HL-60/S4 treated with retinoic acid at 250 ng/mL for 4 days and 3 days (cell line): ENCODE measurements around the gene RFT1.
"Not testable (repeated sequence)": the region's sequence is repeated elsewhere in the genome, so short reads cannot be mapped to it uniquely, and the experiment has no call there.

ENCODE experiments used
- in situ Hi-C: fragments of 300-500 bp; cut with MboI; formaldehyde crosslinking; loops from 2 replicates; pipeline ENCODE4 v1.7.0; 2022; ENCODE audit warnings: low sequenced_read_pairs

RFT1 gene

DNA sequence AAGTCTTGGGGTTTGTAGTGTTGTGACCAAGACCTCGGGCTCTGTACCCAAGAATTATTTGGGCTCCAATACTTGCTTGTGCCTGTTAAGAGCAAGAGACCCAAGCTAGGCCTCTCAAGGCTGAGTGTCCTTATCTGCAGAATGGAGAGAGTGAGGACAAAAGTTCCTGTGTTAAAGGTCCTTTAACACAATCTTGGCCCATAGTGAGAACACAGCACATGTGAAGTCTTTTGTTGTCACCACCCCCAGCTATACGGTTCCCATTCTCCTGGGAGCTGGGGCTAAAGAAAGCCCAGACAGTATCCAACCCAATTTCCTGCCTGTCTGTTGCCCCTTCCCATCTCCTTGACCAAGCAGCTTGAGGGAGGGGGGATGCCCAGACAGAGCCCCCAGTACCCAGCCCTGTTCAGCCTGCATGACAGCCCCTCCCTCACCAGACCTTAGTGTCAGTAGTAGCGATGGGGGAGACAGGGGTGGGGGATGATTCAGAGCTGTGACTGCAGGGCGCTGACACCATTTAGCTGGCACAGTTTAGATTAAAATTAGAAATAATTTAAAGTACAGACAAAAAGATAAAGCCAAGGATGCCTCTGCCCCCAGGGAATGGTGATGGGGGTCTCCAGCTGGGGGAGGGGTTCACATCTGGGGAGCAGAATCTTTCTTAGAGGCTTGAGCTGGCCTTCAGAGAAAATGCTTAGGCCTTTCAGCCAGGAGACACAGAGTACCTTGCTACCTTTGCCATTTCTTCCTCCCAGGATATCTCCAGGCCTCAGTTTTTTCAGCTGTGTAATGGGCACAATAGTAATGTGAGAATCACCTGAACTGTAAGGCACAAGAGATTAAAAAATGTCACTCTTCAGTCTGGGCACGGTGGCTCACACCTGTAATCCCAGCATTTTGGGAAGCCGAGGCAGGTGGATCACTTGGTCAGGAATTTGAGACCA, 33.5 kb upstream of the RFT1 start:
- in situ Hi-C loops, result no loop called here

DNA sequence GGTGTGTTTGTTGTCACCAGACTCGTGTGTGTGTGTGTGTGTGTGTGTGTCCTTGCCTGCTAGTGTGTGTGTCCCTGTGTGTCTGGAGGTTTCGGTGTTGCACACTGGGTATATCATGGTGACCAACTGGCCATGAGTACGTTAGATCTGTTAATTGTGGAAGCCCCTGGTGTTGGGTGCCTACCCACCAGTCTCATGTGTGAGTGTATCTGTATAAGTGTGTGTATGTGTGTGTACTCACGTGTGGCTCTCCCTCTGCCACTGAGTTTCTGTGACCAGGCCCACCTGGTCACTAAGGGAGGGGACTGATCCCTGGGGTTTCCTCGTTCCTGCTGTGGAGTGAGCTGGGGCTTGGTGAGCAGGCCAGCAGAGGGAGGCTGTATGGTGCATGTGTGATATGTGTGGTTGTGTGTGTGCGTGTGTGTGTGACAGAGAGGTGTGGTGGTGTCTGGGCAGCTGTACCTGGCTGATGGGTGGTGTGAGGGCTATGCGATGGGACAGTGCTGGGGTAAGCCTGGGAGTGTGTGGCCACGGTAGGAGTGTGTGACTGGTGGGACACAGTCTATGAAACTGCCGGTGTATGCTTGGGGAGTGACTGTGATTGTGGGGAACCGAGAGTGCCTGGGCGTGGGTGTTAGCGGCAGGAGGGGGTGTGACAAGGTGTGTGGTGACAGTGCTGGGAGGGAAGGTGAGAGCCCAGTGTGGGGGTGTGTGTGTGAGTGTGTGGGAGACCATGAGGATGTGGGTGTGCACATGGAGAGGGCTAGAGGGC, 32.6 kb upstream of the RFT1 start:
- in situ Hi-C loops, result no loop called here

DNA sequence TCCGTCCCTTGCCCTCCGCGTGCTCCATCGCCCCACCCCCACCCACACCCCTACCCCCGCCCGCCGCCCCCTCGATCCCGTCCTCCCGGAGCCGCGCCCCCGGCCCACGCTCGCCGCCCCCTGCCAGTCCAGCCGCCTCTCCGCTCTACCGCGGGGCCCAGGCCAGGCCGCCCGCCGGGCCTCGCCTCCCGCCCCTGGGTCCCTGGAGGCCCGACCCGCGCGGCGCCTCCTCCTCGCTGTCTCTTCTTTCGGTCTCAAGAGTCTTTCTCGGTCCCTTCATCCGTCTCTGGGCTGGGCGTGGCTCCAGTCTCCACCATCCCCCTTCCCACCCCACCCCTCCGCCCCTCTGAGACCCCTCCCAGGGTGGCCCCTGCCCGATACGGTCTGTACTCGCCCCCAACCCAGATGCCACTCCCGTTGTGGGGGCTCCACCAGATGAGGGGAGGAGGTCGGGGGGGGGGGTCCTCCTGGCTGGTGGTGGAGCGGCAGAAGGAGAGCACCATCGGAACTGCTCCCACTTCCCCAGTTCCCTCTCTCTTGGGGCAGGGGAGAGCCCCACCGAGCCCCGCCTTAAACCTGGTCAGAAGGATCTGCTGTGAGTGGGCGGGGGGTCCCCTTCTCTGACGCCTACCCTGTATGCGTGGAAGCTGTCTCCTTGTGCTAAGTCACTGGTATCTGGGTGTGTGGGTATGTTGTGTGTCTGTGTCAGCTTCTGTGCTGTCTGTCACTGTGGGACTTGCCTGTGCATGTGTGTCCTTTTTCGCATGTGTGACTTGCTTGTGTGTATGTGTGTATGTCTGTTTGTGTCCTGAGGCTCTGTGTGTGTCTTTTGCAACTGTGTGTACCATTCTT, 31.8 kb upstream of the RFT1 start:
- in situ Hi-C loops, result no loop called here

DNA sequence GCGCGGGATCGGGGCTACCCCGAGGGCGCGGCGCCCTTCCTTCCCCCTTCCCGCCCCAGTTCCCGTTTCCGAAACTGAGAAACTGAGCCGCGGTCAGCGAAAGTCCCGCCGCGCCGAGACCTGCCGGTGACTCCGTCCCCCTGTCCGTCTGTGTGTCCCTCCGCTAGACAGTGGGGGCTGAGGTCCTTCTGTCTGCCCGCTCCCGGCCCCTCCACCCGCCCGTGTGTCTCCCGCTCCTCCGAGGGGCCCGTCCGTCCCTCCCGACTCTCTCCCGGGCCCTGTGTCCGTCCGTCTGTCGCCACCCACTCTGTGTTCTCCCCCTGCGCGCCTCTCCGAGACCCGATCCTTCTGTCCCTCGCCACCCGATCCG, 31.2 kb upstream of the RFT1 start:
- in situ Hi-C loops, result no loop called here

DNA sequence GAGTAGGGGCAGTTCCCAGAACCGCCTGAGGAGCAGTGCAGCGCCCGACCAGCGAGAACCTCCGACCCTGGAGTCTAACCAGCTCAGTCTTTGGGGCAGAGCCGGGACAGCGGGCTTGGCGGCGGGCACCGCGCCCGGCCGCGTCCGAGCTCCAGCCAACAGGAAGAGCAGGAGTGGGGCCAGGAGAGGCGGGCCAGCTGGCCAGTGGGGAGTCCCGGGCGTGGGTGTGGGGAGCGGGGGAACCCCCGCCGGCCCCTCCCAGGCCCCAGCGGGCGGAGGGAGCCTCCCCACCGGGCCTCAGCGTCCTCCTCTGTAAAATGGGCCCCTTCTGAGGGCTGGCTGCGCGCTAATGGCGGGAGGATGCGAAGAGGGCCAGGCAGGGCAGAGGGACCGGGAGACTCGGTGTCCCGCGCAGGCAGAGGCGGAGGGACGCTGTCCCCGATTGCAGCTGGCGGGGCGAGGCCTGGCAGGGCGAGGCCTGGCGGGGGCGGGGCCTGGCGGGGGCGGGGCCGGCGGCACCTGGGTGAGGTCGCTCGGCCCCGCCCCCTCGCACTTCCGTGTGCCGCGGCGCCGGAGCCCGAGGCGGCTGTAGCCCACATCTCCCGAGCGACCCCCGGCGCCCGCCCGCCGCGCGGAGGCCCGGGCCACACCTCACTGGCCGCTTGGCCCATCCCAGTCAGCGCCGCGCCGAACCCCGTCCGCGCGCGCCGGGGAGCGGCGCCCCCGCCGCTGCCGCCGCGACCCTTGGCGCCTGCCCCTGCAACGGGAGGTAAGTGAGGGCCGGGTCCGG, 30.6 kb upstream of the RFT1 start, which contains the start of gene PRKCD:
Gene PRKCD, plus strand, starts transcription at position 550 of the 790 bp plus-strand sequence. CDS start 17,214 bp downstream, outside the sequence.
- in situ Hi-C loops, result no loop called here

DNA sequence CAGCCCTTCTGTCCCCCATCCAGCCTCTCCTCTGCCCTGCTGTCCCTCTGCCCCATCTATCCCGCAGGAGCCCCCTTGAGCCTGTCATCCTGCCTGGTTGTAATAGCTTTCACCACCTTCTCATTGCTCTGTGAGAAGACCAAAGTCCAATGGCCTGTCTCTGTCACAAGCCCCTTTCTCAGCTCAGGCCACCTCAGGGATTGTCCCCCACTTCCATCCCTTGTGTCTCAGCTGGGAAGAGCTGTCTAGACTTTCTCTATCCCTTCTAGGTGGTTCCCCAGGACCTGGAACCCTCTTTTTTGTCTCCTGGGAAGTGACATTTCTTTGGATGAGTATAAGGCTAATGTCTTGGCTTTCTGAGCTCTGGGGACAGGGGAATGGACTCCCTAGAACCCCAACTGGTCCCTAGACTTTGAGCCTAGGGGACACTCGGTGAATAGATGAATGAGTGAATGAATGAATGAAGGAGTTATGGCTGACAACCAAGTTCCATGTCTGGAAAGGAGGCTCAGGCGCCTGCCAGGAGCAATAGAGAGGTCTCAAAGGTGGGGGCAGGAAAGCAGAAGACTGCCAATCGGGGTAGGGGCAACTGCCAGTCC, 29.9 kb upstream of the RFT1 start:
- in situ Hi-C loops, result no loop called here

DNA sequence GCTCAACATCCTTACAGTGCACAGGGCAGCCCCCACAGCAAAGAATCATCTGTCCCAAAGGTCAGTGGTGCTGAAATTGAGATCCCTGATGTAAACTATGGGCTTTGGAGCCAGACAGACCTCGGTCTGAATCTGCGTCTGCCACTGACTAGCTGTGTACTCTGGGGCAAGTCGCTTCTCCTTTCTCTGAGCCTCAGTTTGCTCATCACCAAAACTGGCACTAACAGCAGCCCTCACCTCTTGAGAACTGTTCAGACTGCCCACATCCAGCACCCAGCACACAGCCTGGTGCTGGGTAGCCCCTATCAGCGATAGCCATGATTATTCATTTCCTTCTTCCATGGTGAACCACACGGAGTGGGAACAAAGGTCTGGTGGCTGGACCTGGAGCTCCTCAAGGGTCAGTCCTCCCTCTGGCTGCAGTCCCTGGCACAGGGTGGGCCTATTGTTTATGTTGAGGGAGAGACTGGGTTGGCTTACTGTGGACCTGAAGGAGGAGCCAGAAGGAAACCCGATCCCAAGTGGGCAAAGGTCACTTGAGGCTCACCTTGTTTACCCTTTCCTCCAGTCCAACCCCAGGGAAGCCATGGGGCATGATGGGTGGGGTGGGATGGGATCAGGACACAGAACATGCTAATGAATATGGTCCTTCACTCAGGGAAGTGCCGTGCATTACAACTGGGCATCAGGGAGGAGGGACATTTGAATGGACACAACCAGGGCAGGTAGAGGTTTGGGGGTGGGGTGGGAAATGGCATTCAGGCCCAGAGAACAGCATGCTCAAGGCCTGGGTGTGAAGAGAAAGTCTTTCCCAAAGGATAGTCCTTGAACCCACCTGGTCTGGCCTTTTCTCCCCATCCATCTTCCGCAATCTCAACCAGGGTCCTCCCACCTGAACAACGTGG, 29.2 kb upstream of the RFT1 start:
- in situ Hi-C loops, result no loop called here

DNA sequence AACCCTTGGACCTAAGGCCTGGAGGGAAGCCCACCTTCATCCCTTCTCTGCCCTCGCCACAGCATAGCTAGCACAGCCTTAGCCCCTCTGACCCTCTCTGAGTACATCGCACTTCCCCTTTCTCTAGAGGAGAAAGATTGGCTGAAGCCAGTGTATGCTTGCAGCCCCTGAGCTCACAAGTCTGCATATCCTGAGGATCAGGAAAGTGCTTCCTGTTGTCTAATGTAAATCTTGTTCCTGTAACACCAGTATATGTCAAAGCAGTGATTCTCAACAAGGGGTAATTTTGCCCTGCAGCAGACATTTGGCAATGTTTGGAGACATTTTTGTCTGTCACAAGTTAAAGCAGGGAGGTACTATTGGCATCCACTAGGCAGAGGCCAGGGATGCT, 28.5 kb upstream of the RFT1 start:
- in situ Hi-C loops, result no loop called here

DNA sequence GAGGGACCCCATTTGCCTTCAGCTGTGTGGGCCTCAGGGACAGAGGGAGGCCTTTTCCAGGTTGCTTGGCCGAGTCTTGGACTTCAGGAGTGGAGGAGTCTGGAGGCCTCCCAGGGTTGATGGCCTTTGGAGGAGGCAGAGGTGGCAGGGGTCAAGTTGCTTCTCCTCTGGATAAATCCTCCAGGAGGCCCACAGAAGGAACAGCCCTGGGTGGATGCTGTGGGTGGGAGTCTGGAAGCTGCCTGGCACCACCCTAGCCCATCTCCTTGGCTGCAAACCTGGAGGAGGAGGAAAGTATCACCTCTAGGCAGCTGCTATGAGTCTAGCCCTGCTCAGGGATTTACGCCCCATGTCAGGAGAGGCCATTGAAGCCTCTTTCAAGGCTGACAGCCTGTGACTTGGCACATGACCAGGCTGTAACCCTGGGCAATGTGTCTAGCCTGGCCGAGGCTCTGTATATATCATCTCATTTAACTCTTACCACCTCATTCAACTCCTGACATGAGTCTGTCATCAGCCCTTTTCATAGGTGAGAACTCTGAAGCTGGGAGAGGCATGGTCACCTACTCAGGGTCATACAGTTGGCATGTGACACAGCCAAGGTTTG, 27.8 kb upstream of the RFT1 start:
- in situ Hi-C loops, result no loop called here

DNA sequence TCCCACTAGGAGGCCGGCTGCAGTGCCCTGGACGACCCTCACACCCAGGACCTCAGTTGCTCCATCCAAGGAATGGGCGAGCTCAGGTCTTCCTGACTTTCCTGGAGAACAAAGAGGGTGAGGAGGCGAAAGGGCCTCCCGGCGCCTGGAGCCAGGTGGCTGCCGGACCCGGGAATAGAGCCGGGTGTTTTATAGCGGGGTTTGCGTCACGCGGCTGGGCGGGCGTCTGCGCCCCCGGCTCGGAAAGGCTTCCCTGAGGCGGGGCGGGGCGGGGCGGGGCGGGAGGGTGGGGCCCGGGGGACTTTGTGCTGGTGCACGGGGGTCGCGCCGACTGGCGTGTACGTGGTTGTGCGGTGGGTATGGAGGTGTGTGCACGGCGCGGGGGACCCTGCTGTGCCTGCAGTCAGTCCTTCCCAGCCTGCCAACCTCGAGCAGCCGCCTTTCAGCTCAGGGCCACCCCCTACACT, 26.2 kb upstream of the RFT1 start:
- in situ Hi-C loops, result no loop called here

DNA sequence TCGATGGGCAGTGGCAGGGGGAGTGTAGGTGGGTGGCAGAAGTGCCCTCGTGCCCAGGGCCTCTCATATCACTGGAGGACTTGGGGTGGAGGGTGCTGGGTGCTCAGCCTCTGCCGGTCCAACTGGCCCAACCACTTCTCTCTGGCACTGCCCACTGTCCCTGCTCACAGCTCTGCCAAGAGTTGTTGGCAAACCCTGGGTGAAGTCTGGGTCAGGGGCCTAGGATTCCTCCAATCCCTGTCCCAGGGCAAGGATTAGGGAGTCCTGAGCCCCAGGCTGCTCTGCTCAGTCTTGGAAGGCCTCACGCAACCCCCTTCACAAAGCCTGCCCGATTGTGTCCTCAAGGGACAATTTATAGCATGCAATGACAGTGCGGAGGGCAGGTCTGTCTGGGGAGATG, 25.5 kb upstream of the RFT1 start:
- in situ Hi-C loops, result no loop called here

DNA sequence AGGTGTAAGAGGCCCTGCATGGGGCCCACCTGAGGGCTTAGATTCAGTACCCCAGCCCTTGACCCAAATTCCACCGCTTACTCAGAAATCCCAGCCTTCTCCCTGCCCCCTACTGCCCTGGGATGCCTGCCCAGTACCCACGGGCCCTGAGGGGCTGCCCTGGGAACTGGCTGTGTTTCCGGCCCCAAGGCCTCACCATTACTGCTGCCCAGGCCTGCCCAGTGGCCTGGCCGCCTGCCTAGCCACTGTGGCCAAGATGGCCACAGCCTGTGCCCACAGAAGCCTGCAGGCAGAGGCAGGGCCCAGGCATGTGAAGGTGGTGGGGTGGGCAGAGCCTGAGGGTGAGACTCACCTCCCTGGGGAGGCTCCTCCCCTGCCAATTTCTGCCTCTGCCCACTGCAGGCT, 24.6 kb upstream of the RFT1 start:
- in situ Hi-C loops, result no loop called here

DNA sequence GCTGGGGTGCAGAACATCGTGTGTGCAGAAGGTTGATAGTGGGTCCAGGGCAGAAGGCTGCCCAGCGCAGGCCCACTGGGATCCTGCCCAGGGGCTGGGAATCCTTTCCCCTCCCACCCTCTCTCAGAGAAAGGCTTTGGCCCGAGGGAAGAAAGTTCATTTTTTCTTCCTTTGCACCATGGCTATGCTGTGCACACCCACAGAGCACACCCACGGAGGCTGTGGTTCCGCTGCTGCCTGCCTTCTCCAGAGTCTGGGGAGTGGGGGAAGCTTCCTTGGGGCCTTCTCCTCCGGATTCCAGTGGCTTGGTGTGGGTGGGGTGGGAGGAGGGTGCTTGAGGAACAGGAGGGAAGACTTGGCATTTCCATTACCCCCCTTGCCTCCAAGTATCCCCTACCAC, 23.7 kb upstream of the RFT1 start:
- in situ Hi-C loops, result no loop called here

DNA sequence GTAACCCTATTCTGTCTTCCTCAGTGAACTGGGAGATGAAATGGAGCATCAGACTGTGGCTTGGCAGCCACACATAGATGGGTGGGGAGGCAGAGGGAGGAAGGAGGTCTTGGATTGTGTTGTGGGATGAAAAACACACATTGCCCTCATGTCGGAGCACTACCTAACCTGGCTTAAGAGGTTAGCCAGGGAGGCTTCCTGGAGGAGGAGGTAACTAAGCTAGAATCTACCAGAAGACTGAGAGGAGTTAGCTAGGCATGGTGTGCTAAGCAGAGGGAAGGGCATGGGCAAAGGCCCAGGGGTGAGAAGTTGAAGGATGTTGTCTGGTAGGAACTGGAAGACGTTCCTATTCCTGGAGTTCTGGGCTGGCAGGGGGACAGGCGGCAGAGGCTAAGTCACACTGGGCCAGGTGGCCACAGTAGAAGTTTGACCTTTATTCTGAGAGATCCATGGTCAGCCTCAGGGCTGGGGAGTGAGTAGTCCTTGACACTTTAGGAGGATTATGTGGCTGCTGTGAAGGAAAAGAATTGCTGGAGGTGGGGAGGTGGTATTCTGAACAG, 23.1 kb upstream of the RFT1 start:
- in situ Hi-C loops, result no loop called here

DNA sequence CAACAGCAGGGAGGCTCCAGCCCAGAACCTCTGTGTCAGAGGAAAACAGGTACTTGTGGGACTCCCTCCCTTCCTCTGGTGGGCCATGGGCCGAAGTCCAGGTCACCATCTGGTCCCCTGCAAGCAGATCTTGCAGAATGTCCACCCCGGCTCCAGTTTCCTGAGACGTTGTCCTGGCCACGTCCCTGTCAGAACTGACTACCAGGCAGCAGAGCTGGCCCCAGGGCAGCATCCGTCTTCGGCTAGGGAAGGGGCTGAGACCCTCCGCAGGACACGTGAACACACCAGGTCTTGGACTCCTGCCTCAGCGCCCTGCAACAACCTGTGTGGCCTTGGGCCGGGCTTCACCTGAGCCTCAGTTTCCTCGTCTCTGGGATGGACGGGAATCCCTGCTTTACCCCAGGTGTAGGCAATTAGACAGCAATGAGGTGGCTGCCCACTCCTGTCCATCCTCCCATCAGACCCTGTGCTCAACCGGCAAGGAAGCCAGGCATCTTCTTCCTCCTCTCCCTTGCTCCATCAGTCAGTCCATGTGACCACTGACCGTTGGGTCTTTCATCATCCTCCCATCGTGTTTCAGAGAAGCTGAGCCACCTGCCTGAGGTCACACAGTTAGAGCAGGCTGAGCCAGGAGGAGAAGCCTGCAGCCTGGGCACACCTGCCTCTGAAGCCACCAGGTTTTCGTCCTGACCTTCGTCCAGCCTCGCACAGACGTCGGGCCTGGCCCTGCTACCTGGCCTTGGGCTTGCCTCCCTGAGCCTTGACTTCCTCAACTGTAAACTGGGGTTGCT, 21.8 kb upstream of the RFT1 start:
- in situ Hi-C loops, result no loop called here

DNA sequence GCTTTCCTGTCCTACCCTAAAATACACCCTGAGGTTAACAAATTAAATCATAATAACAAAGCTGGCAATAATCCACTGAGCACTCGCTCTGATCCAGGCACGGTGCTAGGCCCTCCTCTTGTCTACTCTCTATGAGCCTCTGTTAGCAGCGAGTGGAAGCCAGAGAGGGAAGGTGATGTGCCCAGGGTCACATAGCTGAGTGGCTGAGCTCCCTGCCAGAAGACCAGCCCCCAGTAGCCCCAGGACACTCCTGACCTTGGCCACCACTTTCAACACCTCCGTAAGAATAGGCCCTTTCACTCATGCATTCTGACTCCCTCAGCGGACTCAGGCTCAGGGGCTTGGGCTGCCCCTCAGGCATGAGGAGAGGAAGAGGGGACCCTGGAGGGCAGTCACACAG, 21.2 kb upstream of the RFT1 start:
- in situ Hi-C loops, result no loop called here

DNA sequence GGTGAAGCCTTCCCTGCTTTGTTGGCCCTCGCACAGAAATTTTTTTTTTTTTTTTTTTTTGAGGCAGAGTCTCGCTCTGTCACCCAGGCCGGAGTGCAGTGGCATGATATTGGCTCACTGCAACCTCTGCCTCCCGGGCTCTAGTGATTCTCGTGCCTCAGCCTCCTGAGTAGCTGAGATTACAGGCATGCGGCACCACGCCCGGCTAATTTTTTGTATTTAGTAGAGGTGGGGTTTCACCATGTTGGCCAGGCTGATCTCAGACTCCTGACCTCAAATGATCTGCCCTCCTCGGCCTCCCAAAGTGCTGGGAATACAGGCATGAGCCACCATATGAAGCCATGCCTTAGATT, 20.8 kb upstream of the RFT1 start:
- in situ Hi-C loops, result not testable (repeated sequence)
